HEK293T (cell line): ENCODE results near the gene CACHD1.

ENCODE experiments used
- CTBP1 ChIP-seq: fragments of 450-650 bp; IDR thresholded peaks from 2 replicates; pipeline ENCODE4 v1.6.1; 2016; ENCODE audit warnings: borderline replicate concordance
- FOXM1 ChIP-seq: fragments of 450-650 bp; IDR thresholded peaks from 2 replicates; pipeline ENCODE4 v1.6.1; 2017; ENCODE audit warnings: mild to moderate bottlenecking, borderline replicate concordance
- SP1 ChIP-seq: fragments of 450-650 bp; IDR thresholded peaks from 2 replicates; pipeline ENCODE4 v1.6.1; 2017

DNA sequence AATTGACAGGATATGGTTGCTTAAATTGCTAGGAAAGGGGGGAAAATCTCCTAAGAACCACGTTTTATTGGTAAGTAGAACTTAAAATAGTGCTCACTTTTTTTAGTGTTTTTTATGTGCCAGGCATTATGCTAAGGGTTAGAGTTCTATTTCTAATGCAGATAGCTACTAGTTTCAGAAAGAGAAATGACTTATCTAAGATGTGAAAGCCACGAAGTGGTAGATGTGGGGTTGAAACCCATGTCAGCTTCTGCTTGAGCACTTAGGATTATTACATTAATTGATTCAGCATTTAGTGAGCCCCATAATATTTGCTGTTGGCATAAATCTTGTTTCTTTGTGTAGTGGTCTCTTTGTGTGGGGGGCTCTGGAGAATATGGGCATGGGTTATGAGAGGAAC, 24.7 kb downstream of the CACHD1 start:
- TF ChIP-seq FOXM1, result no peak
- TF ChIP-seq CTBP1, result no peak
- no peak for TF ChIP-seq SP1
